ENCODE measurements around the gene NR2E3. TPM values are rescaled to one million over a fixed set of nuclear protein-coding genes. Genes with fewer than 3 reads are reported as not detected.

NR2E3 gene
- total and polyA plus RNA-seq, 2 of the 4 experiments (the other 2 are of a cell fraction), result under 0.01 to 0.29 TPM

DNA sequence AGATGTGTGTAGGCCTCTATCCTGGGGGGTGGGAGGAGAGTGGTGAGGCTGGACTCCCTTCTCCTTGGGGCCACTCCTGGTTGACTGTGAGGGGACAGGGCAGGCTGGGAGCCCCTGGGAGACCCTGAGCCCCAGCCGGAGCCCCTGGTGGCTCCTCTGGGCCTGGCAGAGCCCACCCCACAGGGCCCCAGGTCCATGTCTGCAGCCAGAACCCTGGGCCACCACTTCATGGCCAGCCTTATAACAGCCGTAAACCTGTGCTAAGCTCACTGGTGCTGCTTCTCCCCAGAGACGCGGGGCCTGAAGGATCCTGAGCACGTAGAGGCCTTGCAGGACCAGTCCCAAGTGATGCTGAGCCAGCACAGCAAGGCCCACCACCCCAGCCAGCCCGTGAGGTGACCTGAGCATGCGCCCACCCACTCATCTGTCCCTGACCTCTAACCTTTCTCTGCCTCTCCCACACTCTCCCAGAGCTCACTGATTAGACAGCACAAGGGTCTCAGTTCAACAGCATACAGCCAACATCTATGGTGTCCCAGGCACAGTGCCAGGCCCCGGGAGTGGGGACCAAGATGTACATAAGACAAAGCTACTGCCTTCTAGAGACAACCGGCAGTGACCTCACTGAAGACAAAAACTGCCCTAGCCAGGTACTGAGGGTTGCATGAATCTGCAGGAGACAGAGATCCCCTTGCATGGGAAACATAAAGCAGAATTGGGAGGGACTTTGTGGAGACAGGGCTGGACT lies 3.5 kb downstream of the NR2E3 start:
- Histone ChIP-seq H4K5ac (ENCODE audit: low read depth, low read length) (no peak overlapping the region), H4K8ac (ENCODE audit: low read depth in 2 of 2, low read length in 2 of 2) (no peak overlapping the region), H3K27ac (ENCODE audit: insufficient read depth, low read length) (no peak overlapping the region), H2BK5ac (ENCODE audit: low read depth, low read length, poor library complexity, severe bottlenecking) (no peak overlapping the region), H3K36me3 (ENCODE audit: control insufficient read depth, insufficient read depth, low read length) (no peaks in the 10 kb centered on the region; the same call in 1 of the 2 replicates), H3K4me3 (ENCODE audit: insufficient read depth, low read depth, low read length) (no peak overlapping the region), H3K9me1 (ENCODE audit: insufficient read depth, low read length) (no peaks in the 10 kb centered on the region), H2AK9ac (replicated peaks; ENCODE audit: low read depth, low read length, poor library complexity) (no peak overlapping the region), H2BK20ac (ENCODE audit: low read depth, low read length) (no peak overlapping the region), H3K9ac (ENCODE audit: low read depth, low read length) (no peak overlapping the region), H3K23ac (ENCODE audit: low read depth, low read length) (no peak overlapping the region), H4K91ac (ENCODE audit: insufficient read depth, low read depth, low read length) (no peak overlapping the region), H2AK5ac (ENCODE audit: low read depth, low read length) (no peak overlapping the region), H2AFZ (replicated peaks; ENCODE audit: low read length, poor library complexity) (no peak overlapping the region), H3K4me1 (ENCODE audit: control insufficient read depth, insufficient read depth, low read length) (no peaks in the 10 kb centered on the region), H3K4me2 (ENCODE audit: low read depth, low read length) (no peak overlapping the region), H4K20me1 (ENCODE audit: insufficient read depth, low read length) (no peaks in the 10 kb centered on the region), H3K4ac (ENCODE audit: low read depth, low read length) (no peak overlapping the region), H3K18ac (ENCODE audit: low read depth, low read length) (no peak overlapping the region), H3K9me3 (ENCODE audit: control insufficient read depth, insufficient read depth, low read length) (peaks cover 4% of the 10 kb centered on the region; the same call in 1 of the 2 replicates), H3K27me3 (ENCODE audit: control insufficient read depth, insufficient read depth, low read length) (no peaks in the 10 kb centered on the region), H3K14ac (replicated peaks; ENCODE audit: low read depth, low read length) (no peak overlapping the region), H3K56ac (ENCODE audit: extremely low read depth, insufficient read depth, low read length) (no peak overlapping the region), H2BK120ac (ENCODE audit: low read depth, low read length) (no peak overlapping the region), H3K79me1 (ENCODE audit: low read depth in 1 of 2, low read length in 2 of 2) (no peaks in the 10 kb centered on the region), H2BK15ac (ENCODE audit: low read depth, low read length) (no peak overlapping the region)
- POLR2A ChIA-PET (ENCODE audit: unreplicated experiment), result interaction anchor here (0.6 kb wide), 1 partner anchor 359 kb away, joined by 4 read pairs; no protein-coding TSS in a partner anchor
- dilution Hi-C loops (cut with HindIII; ENCODE audit: low sequenced_read_pairs, unreplicated experiment) (no loop called here), intact Hi-C loops (cut with micrococcal nuclease) (no loop called here), in situ Hi-C loops (cut with MboI; ENCODE audit: low sequenced_read_pairs) (no loop called here)
- no peak for TF ChIP-seq FOS (IDR thresholded peaks at IDR 0.05; ENCODE audit: low read depth, low read length)
- TF ChIP-seq MAFK (IDR thresholded peaks at IDR 0.05; ENCODE audit: low read depth, low read length), result no peak
- TF ChIP-seq RAD21 (IDR thresholded peaks at IDR 0.05; ENCODE audit: low read length), result no peak
- TF ChIP-seq POLR2A (IDR thresholded peaks at IDR 0.05; ENCODE audit: low read depth, low read length), result no peak
- TF ChIP-seq BHLHE40 (IDR thresholded peaks at IDR 0.05; ENCODE audit: low read depth, low read length), result no peak
- TF ChIP-seq CHD1 (IDR thresholded peaks at IDR 0.05; ENCODE audit: low read depth, low read length), result no peak
- no peak for TF ChIP-seq CEBPB (IDR thresholded peaks at IDR 0.05; ENCODE audit: low read depth, low read length)
- TF ChIP-seq SMC3 (IDR thresholded peaks at IDR 0.05; ENCODE audit: low read depth, low read length), result no peak
- TF ChIP-seq, protein P1, sequence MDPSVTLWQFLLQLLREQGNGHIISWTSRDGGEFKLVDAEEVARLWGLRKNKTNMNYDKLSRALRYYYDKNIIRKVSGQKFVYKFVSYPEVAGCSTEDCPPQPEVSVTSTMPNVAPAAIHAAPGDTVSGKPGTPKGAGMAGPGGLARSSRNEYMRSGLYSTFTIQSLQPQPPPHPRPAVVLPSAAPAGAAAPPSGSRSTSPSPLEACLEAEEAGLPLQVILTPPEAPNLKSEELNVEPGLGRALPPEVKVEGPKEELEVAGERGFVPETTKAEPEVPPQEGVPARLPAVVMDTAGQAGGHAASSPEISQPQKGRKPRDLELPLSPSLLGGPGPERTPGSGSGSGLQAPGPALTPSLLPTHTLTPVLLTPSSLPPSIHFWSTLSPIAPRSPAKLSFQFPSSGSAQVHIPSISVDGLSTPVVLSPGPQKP (IDR thresholded peaks at IDR 0.05; ENCODE audit: borderline replicate concordance, low read depth, low read length), result no peak
- TF ChIP-seq RFX5 (IDR thresholded peaks at IDR 0.05; ENCODE audit: low read depth, low read length), result no peak
- TF ChIP-seq MAZ (IDR thresholded peaks at IDR 0.05; ENCODE audit: borderline replicate concordance, low read depth, low read length), result no peak
- WGBS, 2 experiments (ENCODE audit: extremely low coverage in 2 of 2, insufficient read length in 1 of 2), result 73% methylated on average over 6 of the region's 9 CpGs; no CpG with 5 or more reads in 1 of the 2 experiments
- CTCF ChIA-PET, result no interaction called here
- BruUV-seq (replicated peaks), result no TSS peak
- no peak for ATAC-seq (ENCODE audit: low read depth)
- DNase-seq, result no peak
